Putamen (tissue), 1 donor: Measurements from ENCODE around the gene ARSA.
A peak's percentile ranks its signal among the peaks of the same experiment; 100 is the strongest.
"Not testable (repeated sequence)": the region's sequence is repeated elsewhere in the genome, so short reads cannot be mapped to it uniquely, and the experiment has no call there.

Source experiments
- DNase-seq: peaks from one replicate; pipeline ENCODE4 v3.0.0-alpha.2; 2016; ENCODE audit warnings: low spot score

The ARSA gene

DNA sequence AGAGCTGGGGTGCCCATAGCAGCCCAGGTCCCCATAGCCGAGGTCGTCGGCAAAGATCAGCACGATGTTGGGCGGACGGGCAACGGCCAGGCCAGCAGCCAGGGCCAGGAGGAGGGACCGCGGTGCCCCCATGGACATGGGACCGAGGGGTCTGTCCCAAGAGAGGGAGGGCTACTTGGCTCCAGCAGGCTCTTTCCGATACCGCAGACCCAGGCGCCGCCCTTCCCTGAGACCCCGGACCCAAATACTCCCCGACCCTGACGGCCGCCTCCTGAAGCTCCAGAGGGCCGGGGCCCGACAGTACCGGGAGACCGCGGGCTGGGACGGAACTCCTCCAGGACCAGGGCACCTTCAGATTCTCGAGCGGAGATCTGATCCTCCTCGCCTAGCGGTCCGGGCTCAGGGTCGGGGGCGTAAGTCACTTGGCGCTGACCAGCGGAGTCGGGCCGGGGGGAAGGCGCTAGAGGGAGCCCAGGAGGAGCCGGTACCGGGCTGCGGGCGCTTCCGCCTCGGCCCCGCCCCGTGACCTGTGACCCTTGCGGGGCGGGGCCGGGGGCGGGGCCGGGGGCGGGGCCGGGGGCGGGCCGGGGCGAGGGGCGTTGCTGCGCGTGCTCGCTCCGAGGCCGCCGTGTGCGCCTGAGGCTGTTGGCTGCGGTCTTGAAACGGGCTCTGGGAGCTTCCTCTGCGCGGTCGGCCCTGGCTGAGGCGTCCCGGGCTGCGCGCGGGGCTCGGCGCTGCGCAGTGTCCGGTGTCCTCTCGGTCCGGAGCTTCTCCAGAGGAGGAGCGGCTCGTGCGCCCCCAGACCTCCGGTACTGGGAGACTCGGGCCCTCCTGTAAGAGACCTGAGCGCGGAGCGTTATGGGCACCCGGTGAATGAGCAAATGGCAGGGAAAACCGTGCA is at the start of gene ARSA:
TSS of gene ARSA (minus strand) at position 511 of the 901 bp plus-strand sequence. CDS start at position 138, 373 bp downstream.
- peak; percentile 81 for DNase-seq

DNA sequence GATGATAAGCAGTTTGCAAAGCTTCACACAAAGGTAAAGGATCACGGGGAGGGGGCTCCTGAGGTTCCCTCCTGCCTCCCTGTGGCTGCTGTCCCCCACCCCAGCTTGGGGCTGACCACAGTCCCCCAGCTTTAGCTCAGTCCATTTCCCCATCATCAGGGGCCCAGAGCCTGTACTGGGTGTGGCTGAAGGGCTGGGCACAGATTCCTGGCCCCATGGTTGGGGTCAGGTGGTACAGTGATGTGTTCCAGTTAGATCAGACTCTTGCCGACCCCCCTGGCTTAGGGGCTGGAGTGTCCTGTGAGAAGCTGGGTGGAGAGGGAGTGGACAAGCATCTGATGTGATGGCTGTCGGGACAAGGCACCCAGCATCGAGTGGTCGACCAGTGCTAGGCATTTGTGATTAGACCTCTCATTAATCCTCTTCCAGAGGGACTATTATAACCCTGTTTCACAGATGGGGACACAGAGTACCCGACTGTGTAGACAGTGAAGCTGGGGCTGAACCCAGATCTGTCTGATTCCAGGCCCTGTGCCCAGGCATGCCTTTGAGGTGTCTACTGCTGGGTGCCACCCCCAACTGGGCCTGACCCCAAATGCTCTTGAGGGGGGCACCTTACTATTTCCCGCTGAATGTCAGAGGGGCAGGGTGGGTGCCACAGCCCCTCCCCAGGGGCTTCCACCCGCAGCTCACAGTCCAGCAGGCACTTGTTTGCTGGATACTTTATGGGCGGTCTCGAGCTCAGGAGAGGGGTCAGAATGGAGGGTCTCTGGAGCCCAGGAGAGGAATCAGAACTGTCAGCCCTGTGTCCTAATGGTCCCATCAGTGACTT is 48.9 kb upstream of the ARSA start:
- no peak for DNase-seq

DNA sequence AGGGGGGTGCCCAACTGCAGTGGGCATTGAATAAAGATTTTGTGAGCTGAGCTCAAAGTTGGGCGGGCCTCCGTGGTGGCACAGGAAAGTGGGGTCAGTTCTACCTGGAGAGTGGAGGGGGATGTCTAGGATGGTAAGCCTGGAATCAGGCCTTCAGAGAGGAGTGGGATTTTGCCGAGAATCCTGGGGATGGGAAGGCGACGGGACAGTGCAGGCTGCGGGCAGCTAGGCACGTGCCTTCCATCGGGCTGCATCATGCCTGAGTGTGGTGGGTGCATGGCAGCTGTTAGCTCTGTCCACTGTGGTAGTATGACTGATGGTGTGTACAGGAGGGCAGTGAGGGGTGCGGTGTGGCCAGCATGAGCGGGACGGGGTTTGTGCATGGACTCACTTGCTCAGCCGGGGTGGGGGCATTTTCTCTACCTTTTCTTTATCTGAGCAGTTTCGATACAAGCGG is 48.3 kb upstream of the ARSA start:
- no peak for DNase-seq

DNA sequence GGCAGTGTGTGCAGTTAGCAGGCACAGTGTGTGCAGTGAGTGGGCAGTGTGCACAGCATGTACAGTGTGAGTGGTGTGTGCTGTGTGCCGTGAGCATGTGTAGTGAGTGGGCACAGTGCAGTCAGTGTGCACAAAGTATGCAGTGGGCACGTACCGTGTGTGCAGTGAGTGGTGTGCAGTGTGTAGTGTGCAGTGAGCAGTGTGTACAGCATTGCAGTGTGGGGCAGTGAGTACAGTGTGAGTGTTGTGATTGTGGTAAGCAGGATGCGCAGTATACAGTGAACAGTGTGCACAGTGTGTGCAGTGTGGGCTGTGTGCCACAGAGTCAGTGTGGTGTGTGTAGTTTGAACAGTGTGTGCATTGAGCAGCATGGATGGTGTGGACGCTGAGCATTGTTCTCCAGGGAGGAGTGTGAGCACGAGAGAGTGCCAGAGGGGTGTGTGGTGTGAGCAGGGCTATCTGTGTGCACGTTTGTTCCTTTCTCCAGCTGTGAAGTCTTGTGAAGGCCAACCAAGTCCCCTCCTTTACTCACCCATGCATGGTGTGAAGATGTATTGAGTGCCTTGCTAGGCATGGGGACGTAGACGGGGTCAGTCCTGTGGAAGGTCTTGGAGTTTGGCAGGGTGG is 47.7 kb upstream of the ARSA start:
- DNase-seq, result no peak

DNA sequence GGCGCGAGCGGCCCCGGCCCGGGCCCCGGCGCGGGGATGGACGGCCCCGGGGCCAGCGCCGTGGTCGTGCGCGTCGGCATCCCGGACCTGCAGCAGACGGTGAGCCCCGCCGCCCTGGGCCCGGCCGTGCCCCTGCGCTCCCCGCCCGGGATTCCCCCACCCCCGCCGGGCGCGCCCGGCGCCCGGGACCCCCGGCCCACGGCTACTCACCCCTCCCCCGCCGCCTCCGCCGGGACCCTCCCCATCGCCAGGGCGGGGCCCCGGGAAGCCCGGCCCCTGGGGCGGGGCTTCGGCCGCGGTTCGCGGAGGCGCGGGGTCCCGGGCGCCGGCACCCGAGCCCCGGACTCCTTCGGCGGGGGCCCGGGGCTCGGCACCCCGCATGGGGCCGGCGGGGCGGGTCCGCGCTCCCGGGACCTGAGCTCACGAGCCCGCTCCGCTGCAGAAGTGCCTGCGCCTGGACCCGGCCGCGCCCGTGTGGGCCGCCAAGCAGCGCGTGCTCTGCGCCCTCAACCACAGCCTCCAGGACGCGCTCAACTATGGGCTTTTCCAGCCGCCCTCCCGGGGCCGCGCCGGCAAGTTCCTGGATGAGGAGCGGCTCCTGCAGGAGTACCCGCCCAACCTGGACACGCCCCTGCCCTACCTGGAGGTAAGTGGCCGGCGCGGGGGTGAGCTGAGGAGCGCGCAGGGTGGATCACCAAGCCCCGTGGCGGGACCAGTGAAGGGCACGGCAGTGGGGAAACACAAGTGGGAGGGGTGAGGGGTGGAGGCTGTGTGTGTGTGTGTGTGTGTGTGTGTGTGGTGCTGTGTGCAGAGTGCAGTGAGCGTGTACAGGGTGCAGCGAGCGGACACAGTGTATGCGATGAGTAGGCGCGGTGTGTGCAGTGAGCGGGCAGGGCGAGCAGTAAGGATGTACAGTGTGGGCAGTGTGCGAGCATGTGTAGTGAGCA is 46.9 kb upstream of the ARSA start:
- DNase-seq, result no peak

DNA sequence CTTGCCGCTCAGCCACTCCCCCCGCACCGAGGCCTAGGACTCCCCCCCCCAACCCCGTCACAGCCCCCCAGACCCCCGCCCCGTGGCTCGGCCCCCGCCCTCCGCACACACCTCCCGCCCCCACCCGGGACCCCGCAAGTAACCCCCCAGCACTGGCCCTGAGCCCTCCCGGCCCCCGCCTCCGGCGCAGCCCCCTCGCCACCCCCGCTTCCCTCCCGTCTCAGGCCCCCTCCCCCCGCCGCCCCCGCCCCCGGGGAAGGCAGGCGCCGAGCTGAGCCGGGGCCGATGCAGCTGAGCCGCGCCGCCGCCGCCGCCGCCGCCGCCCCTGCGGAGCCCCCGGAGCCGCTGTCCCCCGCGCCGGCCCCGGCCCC is 46.2 kb upstream of the ARSA start:
- no peak for DNase-seq

DNA sequence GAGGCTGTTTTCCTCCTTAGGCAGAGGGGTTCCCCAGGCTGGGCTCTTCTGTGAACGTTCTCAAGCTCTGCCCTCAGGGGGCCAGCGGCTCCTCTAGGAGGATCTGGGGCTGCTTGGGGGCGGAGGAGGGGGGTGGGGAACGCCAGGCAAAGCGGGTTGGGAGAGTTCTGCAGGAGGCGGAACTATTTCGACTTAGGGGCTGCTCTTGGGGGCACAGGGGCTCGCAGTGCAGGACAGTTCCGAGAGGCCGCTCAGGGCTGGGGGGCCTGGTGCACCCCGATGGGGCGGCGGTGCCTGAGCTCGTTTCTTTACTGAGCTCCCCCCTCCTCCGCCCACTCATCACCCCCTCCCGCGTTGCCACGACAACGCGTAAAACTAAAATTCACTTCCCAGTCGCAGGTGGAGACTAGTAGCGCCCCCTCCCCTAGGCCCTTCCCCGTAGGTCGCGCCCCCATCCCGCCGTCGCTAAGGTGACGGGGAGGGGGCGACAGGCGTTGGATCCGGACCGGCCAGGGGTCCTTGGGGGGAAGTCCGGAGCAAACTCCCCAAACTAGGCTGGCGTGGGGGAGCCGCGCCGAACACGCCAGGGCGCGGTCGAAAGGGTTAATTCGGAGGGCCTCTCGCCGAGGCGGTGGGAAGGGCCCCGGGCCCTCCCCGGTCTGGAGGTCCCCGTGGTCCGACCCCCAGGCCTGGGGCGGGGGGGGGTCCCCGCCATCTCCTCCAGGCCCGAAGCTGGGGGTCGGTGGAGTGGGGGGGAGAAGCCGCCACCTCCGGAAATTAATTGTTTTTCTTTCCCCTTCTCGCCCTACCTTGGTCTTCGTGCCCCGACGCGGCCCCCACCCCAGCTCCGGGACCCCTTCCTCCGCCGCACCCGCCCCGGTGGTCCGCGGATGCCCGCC is 45.5 kb upstream of the ARSA start:
- peak; percentile 64 for DNase-seq

DNA sequence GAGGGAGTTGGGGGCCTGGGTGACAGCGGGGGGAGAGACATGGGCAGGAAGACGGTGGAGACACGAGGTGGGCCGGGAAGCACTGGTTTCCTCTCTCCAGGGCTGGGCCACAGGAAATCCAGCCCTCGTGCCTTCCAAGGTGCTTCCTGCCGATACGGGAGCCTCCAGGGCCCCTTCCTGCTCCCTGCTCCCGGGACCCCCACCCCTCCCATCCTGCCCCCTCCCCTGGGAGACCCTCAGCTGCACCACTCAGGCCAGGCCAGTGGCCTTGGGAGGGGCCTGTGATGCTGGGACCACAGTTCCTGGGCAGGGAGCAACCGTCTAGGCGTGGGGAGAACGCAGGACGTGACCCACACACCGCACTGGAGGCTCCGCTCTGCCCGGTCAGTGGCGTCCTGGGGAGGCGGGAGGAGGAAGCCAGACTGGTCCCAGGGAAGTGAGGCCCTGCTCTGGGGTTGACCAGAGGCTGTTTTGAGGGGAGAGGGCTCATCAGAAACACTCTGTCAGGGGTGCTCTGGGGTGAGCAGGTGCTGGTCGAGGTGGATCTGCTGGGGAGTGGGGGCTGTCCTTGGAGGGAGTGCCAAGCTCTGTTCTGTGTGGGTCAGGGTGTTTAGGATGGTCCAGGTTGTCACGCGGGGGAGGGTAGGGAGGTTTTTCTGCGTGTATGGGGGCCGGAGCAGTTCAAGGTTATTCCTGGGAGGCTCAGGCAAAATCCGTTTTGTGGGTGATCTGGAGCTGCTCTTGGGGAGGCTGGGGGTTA is 44.7 kb upstream of the ARSA start, which contains the start of gene SHANK3:
TSS of gene SHANK3 (plus strand) at position 353 of the 760 bp plus-strand sequence.
- DNase-seq, result peak; percentile 24

DNA sequence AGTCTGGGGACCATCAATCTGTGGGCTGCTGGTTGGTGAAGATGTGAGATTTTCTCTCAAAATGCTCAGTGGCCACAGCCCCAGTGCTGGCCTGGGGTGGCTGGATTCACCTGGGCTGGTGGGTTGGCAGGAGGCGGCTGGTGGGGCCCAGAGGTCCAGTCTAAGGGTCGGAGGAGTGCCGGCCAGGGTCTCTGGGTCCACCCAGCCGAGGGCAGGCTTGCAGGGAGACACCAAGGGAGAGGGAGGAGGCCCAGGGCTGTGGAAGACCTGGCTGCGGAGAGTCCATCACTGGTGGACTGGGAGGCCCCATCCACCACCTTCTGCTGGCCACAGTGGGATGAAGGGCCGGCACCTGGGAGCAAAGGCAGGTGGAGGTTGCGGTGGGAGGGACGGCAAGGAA is 44.1 kb upstream of the ARSA start:
- no peak for DNase-seq

DNA sequence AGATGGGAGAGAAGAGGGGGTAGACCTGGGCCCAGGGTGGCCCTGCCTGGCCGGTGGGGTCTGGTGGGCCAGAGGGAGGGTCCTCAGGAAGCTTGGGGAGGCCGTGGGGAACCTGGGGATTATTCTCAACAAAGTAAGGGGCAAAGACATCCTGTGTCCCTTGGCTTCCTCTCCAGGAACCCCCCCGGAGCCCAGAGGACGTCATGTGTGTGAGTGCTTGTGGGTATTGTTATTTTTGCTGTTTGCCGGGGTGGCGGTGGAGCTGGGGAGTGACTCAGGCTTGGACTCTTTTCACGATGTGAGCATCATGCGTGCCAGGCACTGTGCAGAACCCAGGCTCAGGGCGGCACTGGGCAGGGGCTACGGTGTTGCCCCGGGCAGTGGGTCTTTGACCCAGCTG is 43.7 kb upstream of the ARSA start:
- no peak for DNase-seq

DNA sequence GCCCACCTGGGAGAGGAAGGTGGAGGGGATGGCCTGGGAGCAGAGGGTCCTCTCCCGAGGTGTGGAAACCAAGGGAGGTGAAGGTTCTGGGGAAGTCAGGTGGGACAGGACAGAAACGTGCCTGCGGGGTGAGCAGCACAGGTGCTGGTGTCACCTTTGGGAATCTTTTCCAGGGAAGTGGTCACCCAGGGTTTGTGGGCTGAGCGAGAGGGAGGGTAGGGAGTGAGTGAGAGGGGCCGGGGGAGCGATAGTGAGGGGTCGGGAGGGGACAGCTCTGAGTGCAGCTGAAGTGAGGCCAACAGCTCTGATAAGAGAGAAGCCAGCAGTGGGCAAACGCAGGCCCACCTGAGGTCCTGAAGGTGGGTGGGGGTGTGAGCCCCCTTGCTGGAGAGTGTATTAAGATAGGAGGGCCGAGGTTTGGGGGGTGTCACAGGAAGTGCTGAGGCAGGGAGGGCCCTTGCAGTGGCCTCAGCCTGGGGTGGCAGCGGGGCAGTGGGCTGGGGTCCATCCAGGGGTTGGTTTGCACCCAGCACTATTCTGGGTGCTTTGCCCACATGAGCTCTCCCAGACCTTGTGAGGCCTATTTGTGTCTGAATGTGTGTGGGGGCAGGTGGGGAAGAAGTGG is 43.1 kb upstream of the ARSA start:
- no peak for DNase-seq

DNA sequence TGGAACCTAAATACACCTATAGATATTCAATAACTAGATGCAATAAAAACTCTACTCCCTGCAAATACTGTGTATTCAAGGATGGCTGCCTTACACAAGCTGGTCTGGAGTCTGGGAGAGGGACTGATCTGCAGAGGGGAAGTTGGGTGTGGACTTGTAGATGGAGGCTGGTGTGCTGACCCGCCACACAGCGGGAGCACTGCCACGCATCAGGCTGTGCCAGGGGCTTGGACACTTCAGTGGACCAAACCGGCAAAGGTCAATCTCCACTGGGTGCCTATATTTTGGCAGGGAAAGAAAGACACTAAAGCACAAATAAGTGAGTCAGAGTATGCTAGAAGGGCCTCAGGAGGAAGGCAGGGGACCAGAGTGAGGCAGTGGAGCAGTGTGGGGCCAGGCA is 42.6 kb upstream of the ARSA start:
- DNase-seq, result no peak

DNA sequence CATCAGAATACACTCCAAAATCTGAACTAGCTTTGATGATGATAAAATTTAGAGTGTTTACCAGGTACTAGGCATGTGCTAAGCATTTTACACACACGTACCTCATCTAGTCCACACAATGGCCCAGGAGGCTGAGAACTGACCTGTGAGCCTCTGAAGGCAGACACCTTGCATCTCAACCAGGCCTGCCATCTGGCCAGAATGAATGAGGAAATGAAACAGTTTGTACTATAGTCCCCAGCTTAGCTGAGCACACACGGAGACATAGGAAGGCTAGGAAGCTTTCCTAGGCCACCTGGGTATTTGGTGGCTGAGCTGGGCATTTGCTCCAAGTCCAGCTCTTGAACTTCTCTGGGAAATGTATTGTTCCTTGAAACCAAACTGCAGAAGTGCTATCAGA is 37.8 kb upstream of the ARSA start:
- DNase-seq, result no peak

DNA sequence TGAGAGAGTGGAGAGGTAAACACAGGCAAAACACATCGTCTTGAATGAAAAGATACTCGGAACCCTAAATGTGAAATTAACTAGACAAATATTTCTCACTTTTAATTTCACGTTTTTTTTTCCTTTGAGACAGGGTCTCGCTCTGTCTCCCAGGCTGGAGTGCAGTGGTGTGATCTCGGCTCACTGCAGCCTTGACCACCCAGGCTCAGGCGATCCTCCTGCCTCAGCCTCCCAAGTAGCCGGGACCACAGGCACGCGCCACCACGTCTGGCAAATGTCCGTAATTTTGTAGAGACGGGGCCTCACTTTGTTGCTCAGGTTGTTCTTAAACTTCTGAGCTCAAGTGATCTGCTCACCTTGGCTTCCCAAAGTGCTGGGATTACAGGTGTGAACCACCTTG is 37.3 kb upstream of the ARSA start:
- DNase-seq, result no peak

DNA sequence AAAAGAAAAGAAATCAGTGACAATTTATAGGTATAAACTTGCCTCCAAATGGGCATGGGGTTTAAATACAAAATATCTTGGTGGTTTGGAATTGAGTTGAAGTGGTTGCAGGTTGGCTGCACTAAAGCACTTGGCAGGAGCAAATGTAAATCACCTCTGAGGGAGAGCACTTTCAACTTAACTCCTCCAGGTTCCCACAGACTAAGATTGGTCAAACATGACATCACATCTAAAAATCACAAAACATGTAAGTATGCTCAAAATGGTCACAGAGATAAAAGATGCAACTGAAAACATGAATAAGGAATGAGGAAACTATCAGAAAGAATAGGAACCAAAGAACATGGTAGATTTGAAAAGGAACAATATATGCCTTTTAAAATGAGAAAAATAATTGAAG is 32.4 kb upstream of the ARSA start:
- DNase-seq, result no peak

DNA sequence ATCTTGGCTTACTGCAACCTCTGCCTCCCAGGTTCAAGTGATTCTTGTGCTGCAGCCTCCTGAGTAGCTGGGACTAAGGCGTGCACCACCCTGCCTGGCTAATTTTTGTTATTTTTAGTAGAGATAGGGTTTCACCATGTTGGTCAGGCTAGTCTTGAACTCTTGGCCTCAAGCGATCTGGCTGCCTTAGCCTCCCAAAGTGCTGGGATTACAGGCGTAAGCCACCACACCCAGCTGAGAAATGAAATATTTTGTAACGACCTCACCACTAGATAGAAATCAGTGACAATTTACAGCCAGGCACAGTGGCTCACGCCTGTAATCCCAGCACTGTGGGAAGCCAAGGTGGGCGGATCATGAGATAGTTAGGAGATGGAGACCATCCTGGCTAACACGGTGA is 31.8 kb upstream of the ARSA start:
- DNase-seq, result not testable (repeated sequence)

DNA sequence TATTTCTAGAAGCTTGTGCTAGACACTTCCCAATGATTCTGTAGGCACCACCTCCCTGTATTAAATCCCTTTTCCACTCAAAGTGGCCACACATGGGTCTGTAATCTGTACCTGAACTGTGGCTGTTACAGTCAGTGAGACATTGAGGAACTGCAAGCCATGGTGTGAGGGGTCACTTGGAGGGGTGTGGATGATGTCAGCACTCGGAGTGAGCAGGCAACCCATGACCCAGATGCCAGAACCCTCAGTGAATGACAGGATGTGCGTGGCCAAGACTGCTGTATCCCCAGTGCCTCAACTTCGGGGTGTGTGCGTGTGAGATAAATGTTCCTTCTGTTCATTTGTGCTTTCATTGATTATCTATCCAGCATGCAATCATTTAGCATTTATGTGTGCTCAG is 30.0 kb upstream of the ARSA start:
- DNase-seq, result no peak

DNA sequence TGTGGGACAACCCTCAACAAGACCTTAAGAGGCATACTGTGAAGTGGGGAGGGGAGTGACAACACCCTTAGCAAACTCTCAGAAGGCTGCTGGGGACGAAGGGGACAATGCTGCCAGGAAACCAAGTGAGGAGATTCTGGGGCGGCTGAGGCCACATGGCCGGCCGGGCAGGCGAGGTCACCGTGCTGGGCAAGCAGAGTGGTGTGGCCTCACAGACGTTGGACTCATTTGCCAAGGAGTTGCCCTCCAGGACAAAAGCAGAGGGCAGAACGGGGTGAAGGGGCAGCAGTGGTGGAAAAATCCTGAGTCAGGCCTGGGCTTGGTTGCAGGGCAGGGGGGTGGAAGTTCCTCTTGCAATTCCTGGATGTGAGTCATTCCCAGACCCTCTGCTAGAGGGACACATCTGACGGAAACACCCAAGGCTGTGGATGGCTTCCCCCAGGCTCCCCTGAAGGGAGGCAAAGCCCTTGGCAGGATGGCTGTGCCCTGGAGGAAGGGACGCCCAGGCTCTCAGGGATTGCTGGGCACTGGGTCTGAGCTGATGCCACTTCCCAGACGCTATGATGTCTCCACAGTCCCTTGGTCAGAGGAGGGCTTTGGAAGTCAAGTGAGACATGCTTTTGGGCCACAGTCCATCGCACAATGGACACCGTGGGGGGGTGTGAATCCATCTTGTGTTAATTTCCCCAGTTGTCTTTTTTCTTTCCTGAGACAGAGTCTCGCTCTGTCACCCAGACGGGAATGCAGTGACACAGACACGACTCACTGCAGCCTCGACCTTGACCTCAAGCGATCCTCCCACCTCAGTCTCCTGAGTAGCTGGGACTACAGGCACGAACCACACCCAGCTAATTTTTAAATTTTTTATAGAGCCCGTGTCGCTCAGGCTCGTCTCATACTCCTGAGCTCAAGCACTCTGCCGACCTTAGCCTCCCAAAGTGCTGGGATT is 28.4 kb upstream of the ARSA start:
- DNase-seq, result no peak
